SK-N-SH (cell line): ENCODE data around the gene EME2.

Experiments used
- EP300 ChIP-seq, 2 experiments: IDR thresholded peaks; 2 replicates each; pipeline versions ENCODE4 v1.4.0 to v1.6.1; 2012; ENCODE audit warnings: borderline replicate concordance in 1 of 2, low read depth in 1 of 2, low read length in 1 of 2
- MXI1 ChIP-seq: IDR thresholded peaks from 2 replicates; pipeline ENCODE4 v1.6.1; 2012; ENCODE audit warnings: mild to moderate bottlenecking, low read depth, low read length, improper control_type of control experiment
- NFIC ChIP-seq: IDR thresholded peaks from 2 replicates; pipeline ENCODE4 v1.4.0; 2012; ENCODE audit warnings: borderline replicate concordance
- POLR2AphosphoS5 ChIP-seq: IDR thresholded peaks from 2 replicates; pipeline ENCODE4 v1.6.1; 2012; ENCODE audit warnings: low read depth, low read length
- SIN3A ChIP-seq: IDR thresholded peaks from 2 replicates; pipeline ENCODE4 v1.6.1; 2012; ENCODE audit warnings: low read depth, mild to moderate bottlenecking, low read length, moderate library complexity, borderline replicate concordance
- YY1 ChIP-seq: IDR thresholded peaks from 2 replicates; pipeline ENCODE4 v1.4.0; 2012; ENCODE audit warnings: low read depth, mild to moderate bottlenecking
- TF ChIP-seq, protein P1 (sequence below): fragments of 200-600 bp; sonication (generic); IDR thresholded peaks from 2 replicates; pipeline ENCODE4 v1.6.1; 2017; ENCODE audit warnings: antibody characterized with exemption, mild to moderate bottlenecking, moderate library complexity
- TF ChIP-seq, protein P2 (sequence below): fragments of 150-350 bp; IDR thresholded peaks from 2 replicates; pipeline ENCODE4 v1.6.1; 2017; ENCODE audit warnings: antibody characterized with exemption, low read length, low read depth, borderline replicate concordance

DNA sequence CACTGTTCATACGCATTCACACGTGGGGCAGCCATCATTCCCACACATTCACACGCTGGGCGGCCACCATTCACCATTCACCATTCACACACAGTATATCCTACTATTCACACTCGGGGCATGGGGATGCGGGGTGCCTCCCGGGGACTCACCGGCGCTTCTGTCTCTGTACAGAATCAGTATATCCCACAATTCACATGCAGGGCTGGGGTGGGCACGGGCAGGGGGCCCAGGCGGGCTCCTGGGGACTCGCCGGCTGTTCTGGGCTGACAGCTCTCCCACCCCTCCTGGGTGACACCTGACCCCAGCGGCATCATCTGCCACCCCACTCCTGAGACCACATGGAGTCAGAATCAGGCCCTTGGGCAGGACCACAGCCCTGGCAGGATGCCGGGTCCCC is 10.9 kb upstream of the EME2 start:
- TF ChIP-seq, protein P1, sequence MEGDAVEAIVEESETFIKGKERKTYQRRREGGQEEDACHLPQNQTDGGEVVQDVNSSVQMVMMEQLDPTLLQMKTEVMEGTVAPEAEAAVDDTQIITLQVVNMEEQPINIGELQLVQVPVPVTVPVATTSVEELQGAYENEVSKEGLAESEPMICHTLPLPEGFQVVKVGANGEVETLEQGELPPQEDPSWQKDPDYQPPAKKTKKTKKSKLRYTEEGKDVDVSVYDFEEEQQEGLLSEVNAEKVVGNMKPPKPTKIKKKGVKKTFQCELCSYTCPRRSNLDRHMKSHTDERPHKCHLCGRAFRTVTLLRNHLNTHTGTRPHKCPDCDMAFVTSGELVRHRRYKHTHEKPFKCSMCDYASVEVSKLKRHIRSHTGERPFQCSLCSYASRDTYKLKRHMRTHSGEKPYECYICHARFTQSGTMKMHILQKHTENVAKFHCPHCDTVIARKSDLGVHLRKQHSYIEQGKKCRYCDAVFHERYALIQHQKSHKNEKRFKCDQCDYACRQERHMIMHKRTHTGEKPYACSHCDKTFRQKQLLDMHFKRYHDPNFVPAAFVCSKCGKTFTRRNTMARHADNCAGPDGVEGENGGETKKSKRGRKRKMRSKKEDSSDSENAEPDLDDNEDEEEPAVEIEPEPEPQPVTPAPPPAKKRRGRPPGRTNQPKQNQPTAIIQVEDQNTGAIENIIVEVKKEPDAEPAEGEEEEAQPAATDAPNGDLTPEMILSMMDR, result no peak
- TF ChIP-seq EP300 (IDR thresholded peaks at IDR 0.05; ENCODE audit: borderline replicate concordance in 1 of 2, low read depth in 1 of 2, low read length in 1 of 2), result no peak
- TF ChIP-seq YY1, result no peak
- TF ChIP-seq SIN3A, result no peak
- TF ChIP-seq, protein P2, sequence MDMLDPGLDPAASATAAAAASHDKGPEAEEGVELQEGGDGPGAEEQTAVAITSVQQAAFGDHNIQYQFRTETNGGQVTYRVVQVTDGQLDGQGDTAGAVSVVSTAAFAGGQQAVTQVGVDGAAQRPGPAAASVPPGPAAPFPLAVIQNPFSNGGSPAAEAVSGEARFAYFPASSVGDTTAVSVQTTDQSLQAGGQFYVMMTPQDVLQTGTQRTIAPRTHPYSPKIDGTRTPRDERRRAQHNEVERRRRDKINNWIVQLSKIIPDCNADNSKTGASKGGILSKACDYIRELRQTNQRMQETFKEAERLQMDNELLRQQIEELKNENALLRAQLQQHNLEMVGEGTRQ, result no peak
- TF ChIP-seq MXI1, result no peak
- no peak for TF ChIP-seq NFIC
- no peak for TF ChIP-seq POLR2AphosphoS5
